PFSK-1 (cell line): ENCODE results near the gene SETD2.

Experiments used
- FOXP2 ChIP-seq: optimal IDR thresholded peaks from 2 replicates; pipeline ENCODE3; 2011; ENCODE audit warnings: borderline replicate concordance, control low read depth, inconsistent platforms; ENCODE audit not compliant: insufficient read depth; ENCODE audit errors: extremely low read length, extremely low read depth
- POLR2AphosphoS5 ChIP-seq: IDR thresholded peaks from 2 replicates; pipeline ENCODE4 v1.6.1; 2012; ENCODE audit warnings: low read depth, mild to moderate bottlenecking, control low read depth, low read length, moderate library complexity
- SIN3A ChIP-seq: IDR thresholded peaks from 2 replicates; pipeline ENCODE4 v1.6.1; 2012; ENCODE audit warnings: mild to moderate bottlenecking, low read length, moderate library complexity, borderline replicate concordance; ENCODE audit not compliant: insufficient read depth
- TAF1 ChIP-seq: IDR thresholded peaks from 2 replicates; pipeline ENCODE4 v1.6.1; 2012; ENCODE audit warnings: low read length, control low read depth, borderline replicate concordance; ENCODE audit not compliant: insufficient read depth
- TF ChIP-seq, protein P1 (sequence below), 2 experiments: IDR thresholded peaks; 2 replicates each; pipeline versions ENCODE4 v1.6.1 to v1.8.0; 2011 to 2012; ENCODE audit warnings: low read depth in 2 of 2, low read length in 2 of 2, control low read depth in 1 of 2, inconsistent platforms in 1 of 2, mild to moderate bottlenecking in 1 of 2, moderate library complexity in 1 of 2; ENCODE audit not compliant: insufficient read depth in 1 of 2

The SETD2 gene

DNA sequence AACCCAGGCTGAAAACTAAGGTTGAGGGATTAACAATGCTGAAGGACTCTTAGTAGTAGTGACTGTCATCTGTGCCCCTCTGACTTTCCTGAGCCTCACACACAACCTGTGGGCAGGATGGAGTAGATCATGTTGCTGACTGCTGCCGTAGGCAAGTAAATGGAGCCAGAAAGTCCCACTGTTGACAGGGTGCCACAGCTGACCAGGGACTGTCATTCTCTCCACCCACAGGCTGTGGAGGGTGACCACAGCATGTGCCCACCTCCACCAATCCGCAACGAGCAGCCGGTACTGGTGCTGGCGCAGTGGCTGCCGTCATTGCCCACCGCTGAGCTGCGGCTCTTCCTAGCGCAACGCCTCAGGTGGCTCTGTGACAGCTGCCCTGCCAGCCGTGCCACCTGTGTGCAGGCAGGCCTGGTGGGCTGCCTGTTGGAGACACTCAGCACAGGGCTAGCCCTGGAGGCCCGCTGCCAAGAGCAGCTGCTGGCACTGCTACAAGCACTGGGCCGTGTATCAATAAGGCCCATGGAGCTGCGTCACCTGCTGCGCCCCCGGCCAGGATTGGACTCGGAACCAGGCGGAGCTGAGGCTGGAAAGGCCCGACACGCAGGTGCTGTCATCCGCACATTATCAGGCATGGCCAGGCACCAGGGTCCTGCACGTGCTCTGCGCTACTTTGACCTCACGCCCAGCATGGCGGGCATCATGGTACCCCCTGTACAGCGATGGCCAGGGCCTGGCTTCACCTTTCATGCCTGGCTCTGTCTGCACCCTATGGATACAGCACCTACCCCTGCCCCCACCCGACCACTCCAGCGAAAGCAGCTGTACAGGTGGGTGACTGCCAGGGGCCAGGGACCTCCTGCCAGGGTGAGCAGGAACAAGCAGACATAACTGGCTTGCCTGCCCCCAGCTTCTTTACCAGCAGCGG is 168.8 kb downstream of the SETD2 start:
- TF ChIP-seq TAF1 (no peak), SIN3A (no peak), POLR2AphosphoS5 (no peak), FOXP2 (no peak)
- TF ChIP-seq, protein P1, sequence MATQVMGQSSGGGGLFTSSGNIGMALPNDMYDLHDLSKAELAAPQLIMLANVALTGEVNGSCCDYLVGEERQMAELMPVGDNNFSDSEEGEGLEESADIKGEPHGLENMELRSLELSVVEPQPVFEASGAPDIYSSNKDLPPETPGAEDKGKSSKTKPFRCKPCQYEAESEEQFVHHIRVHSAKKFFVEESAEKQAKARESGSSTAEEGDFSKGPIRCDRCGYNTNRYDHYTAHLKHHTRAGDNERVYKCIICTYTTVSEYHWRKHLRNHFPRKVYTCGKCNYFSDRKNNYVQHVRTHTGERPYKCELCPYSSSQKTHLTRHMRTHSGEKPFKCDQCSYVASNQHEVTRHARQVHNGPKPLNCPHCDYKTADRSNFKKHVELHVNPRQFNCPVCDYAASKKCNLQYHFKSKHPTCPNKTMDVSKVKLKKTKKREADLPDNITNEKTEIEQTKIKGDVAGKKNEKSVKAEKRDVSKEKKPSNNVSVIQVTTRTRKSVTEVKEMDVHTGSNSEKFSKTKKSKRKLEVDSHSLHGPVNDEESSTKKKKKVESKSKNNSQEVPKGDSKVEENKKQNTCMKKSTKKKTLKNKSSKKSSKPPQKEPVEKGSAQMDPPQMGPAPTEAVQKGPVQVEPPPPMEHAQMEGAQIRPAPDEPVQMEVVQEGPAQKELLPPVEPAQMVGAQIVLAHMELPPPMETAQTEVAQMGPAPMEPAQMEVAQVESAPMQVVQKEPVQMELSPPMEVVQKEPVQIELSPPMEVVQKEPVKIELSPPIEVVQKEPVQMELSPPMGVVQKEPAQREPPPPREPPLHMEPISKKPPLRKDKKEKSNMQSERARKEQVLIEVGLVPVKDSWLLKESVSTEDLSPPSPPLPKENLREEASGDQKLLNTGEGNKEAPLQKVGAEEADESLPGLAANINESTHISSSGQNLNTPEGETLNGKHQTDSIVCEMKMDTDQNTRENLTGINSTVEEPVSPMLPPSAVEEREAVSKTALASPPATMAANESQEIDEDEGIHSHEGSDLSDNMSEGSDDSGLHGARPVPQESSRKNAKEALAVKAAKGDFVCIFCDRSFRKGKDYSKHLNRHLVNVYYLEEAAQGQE (IDR thresholded peaks at IDR 0.05; ENCODE audit: insufficient read depth in 1 of 2, low read depth in 2 of 2, low read length in 2 of 2), result no peak

DNA sequence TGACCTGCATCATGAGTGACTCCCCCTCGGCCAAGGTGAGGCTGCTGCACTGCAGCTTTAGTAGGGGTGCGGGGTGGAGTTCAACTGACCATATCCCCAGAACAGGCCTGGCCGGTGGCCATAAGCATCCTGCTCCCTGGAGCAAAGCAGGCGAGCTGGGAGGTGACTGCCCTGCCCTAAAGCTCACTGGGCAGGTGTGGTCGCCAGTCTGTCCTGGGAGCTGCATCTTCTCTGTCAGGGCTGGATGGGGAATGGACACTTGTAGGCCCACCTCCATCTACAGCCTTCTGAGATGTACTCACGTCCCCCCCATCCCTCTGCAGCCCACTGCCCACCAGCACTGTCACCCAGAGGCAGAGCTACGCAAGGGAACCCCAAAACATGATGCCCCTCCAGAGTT is 169.9 kb downstream of the SETD2 start:
- TF ChIP-seq POLR2AphosphoS5, result no peak
- TF ChIP-seq TAF1, result no peak
- TF ChIP-seq SIN3A, result no peak
- TF ChIP-seq, protein P1 (IDR thresholded peaks at IDR 0.05; ENCODE audit: insufficient read depth in 1 of 2, low read depth in 2 of 2, low read length in 2 of 2), result no peak

DNA sequence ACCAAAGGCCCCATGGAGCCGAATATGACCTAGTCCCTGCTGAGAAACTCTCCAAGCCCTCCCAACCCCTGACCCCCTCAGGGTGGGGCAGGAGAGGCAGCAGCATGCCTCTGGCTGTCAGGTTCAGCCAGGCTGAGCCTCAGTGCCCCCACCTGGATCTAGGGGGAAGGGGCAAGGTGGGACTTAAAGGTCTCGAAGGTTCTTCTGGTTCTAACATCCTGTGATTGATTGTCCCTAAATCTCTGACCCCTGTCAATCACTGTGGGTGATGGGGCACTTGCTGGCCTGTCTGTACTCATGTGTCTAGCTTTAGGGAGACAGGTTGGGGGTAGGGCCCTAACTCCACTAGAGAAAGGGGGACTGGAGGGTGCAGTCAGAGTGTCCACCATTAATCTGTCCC is 170.6 kb downstream of the SETD2 start:
- TF ChIP-seq SIN3A, result no peak
- TF ChIP-seq TAF1, result no peak
- no peak for TF ChIP-seq POLR2AphosphoS5
- no peak for TF ChIP-seq FOXP2
- TF ChIP-seq, protein P1 (IDR thresholded peaks at IDR 0.05; ENCODE audit: insufficient read depth in 1 of 2, low read depth in 2 of 2, low read length in 2 of 2), result no peak

DNA sequence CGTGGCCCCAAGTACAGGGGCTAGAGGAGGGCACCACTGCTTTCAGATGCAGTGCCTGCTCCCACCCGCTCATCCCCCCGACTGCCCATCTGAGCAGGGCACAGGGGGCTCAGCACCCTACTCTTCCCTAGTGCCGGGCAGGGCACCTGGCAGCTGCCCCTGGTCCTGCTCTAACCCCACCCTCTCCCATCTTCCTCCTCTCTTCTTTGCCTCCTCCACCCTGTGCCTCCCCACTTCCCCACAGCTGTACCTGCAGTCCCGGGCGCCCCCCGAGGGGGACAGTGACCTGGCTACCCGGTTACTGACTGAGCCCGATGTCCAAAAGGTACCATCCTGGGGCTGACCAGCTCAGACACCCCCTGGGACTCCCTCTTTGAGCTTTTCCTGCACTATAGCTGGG is 171.7 kb downstream of the SETD2 start:
- TF ChIP-seq TAF1, result no peak
- TF ChIP-seq, protein P1 (IDR thresholded peaks at IDR 0.05; ENCODE audit: insufficient read depth in 1 of 2, low read depth in 2 of 2, low read length in 2 of 2), result no peak
- no peak for TF ChIP-seq FOXP2
- no peak for TF ChIP-seq POLR2AphosphoS5
- TF ChIP-seq SIN3A, result no peak
